Calu3 (cell line): Measurements from ENCODE around the gene TCF12. TPM values are rescaled to one million over a fixed set of nuclear protein-coding genes. Genes with fewer than 3 reads are reported as not detected.
"Not testable (repeated sequence)": the region's sequence is repeated elsewhere in the genome, so short reads cannot be mapped to it uniquely, and the experiment has no call there.

Experiments used
- BruUV-seq: library from RNA; stranded (reverse); fragments of 400-500 nt; replicated peaks from 2 replicates; lab custom pipeline; 2021; lab: Mats Ljungman, UMichigan
- CTCF ChIA-PET: fragments of 300-600 bp; sonication (Branson Sonifier 250); formaldehyde crosslinking; loops from one replicate; lab custom pipeline; 2022; ENCODE audit warnings: antibody characterized with exemption; lab: Charles Lee
- DNase-seq: peaks from one replicate; pipeline ENCODE4 v3.0.0; 2022
- H3K27ac Mint-ChIP-seq: one replicate; pipeline ENCODE4 v1.8.0; 2022; ENCODE audit warnings: mixed read lengths; ENCODE audit not compliant: unreplicated experiment
- H3K27me3 Mint-ChIP-seq: one replicate; pipeline ENCODE4 v1.8.0; 2022; ENCODE audit warnings: mixed read lengths; ENCODE audit not compliant: unreplicated experiment
- H3K36me3 Mint-ChIP-seq: one replicate; pipeline ENCODE4 v1.8.0; 2022; ENCODE audit warnings: mild to moderate bottlenecking, moderate library complexity, mixed read lengths; ENCODE audit not compliant: insufficient read depth, unreplicated experiment
- H3K4me1 Mint-ChIP-seq: one replicate; pipeline ENCODE4 v1.8.0; 2022; ENCODE audit warnings: mild to moderate bottlenecking, low read depth, mixed read lengths; ENCODE audit not compliant: unreplicated experiment
- H3K4me3 Mint-ChIP-seq: one replicate; pipeline ENCODE4 v1.8.0; 2022; ENCODE audit warnings: mild to moderate bottlenecking, low read depth, moderate library complexity, mixed read lengths; ENCODE audit not compliant: unreplicated experiment
- H3K9me3 Mint-ChIP-seq: one replicate; pipeline ENCODE4 v1.8.0; 2022; ENCODE audit warnings: low read depth, mixed read lengths; ENCODE audit not compliant: unreplicated experiment
- intact Hi-C: fragments of 100-400 bp; cut with micrococcal nuclease; formaldehyde crosslinking; loops from one replicate; pipeline ENCODE4 v1.10.0; 2022; ENCODE audit not compliant: unreplicated experiment
- total RNA-seq: library from RNA; stranded (reverse); gene quantifications from 2 replicates; pipeline ENCODE4 v1.2.3, GENCODE V29; 2022
- TF ChIP-seq, protein P1 (sequence below): fragments of 200-600 bp; IDR thresholded peaks from one replicate; pipeline ENCODE4 v1.8.0; 2022; ENCODE audit warnings: antibody characterized with exemption; ENCODE audit not compliant: unreplicated experiment

TCF12 gene
- total RNA-seq, 1 experiment from 2014 or later = 127 TPM

DNA sequence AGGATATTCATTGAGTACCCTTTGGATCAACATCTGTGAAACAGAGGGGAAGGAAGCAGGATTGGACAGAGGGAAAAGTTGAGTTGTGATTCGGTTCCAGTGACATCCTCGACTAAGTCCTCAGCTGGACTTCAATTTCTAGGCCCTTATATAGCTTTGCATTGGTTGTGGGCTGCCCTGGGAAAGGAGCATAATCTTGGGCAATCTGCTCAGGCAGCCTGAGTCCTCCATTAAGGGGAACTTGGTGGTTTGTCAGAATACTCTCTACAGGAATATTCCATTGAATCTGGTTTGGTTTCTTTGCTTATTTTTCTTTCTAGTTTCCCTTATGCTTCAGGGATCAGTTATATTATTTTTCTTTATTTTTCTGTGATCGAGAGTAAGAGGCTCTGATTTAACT, 94.1 kb downstream of the TCF12 start:
- TF ChIP-seq, protein P1, sequence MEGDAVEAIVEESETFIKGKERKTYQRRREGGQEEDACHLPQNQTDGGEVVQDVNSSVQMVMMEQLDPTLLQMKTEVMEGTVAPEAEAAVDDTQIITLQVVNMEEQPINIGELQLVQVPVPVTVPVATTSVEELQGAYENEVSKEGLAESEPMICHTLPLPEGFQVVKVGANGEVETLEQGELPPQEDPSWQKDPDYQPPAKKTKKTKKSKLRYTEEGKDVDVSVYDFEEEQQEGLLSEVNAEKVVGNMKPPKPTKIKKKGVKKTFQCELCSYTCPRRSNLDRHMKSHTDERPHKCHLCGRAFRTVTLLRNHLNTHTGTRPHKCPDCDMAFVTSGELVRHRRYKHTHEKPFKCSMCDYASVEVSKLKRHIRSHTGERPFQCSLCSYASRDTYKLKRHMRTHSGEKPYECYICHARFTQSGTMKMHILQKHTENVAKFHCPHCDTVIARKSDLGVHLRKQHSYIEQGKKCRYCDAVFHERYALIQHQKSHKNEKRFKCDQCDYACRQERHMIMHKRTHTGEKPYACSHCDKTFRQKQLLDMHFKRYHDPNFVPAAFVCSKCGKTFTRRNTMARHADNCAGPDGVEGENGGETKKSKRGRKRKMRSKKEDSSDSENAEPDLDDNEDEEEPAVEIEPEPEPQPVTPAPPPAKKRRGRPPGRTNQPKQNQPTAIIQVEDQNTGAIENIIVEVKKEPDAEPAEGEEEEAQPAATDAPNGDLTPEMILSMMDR = no peak
- no peaks in the 10 kb centered on the region for H3K27me3 Mint-ChIP-seq
- BruUV-seq = no TSS peak
- H3K9me3 Mint-ChIP-seq = no peaks in the 10 kb centered on the region
- H3K27ac Mint-ChIP-seq = no peak overlapping the region
- peaks cover 51% of the 10 kb centered on the region for H3K4me1 Mint-ChIP-seq
- H3K4me3 Mint-ChIP-seq = no peak overlapping the region
- H3K36me3 Mint-ChIP-seq = peaks cover 11% of the 10 kb centered on the region
- intact Hi-C loops = no loop called here
- CTCF ChIA-PET = no interaction called here
- DNase-seq = no peak

DNA sequence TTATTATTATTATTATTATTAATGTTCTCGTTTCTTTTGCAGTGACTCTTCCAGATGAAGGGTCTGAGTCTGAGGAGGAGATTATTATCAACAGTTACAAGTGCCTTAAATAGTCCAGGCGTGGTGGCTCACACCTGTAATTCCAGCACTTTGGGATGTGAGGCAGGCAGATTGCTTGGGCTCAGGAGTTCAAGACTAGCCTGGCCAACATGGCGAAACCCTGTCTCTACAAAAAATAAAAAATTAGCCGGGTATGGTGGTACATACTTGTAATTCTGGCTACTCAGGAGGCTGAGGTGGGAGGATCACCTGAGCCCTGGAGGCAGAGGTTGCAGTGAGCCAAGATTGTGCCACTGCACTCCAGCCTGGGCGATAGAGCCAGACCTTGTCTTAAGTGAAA, 96.5 kb downstream of the TCF12 start:
- CTCF ChIA-PET, H3K4me3 Mint-ChIP-seq, BruUV-seq, H3K27me3 Mint-ChIP-seq, DNase-seq, H3K9me3 Mint-ChIP-seq: not testable (repeated sequence)
- H3K36me3 Mint-ChIP-seq = peaks cover 11% of the 10 kb centered on the region
- H3K4me1 Mint-ChIP-seq = peaks cover 67% of the 10 kb centered on the region
- H3K27ac Mint-ChIP-seq = peak overlapping the region; percentile 83
- intact Hi-C loops = loop anchor here (5.0 kb wide), 4 partner anchors 47 to 122 kb away; no protein-coding TSS in a partner anchor

DNA sequence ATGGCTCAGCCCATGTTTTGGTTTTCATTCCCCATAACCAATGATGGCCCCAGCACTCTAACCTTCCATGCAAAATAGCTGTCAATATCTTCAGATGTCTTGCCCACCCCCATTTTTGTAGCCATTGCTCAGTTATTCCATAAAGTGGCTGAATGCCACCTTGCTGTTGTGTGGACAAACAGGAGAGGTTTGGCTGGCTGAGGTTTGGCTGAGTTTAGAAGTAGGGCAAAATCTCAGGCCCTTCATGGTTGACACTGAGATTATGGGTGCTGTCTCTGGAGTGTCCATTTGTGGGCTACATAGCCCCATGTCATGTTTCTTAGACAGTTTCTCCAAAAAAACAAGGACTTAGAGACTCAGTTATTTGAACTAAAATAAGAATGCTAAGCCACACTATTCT, 96.9 kb downstream of the TCF12 start:
- no peaks in the 10 kb centered on the region for H3K9me3 Mint-ChIP-seq
- no peak overlapping the region for H3K4me3 Mint-ChIP-seq
- no peak for DNase-seq
- H3K36me3 Mint-ChIP-seq = peaks cover 11% of the 10 kb centered on the region
- intact Hi-C loops = loop anchor here (5.0 kb wide), 4 partner anchors 47 to 122 kb away; no protein-coding TSS in a partner anchor
- H3K27ac Mint-ChIP-seq = peak overlapping the region; percentile 83
- no TSS peak for BruUV-seq
- CTCF ChIA-PET = no interaction called here
- TF ChIP-seq, protein P1 = no peak
- peaks cover 72% of the 10 kb centered on the region for H3K4me1 Mint-ChIP-seq
- H3K27me3 Mint-ChIP-seq = no peaks in the 10 kb centered on the region

DNA sequence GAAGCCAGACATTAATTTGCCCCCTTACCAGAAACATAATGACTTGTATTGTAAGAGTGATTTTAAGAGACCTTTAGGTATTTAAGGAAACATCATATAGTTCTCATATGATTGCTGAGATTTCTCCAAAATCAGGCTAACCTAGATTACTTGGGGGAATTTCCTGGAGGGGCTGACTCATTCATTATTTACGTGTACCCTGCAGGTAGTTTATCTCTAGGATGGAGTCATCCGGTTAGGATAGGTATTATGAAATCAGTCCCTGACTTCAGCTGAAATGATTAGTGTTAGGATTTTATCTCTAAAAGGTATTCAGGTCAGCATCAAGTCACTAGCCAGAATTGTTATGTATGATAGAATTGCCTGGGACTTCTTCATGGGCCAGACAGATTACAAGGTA, 97.5 kb downstream of the TCF12 start:
- H3K4me3 Mint-ChIP-seq = no peak overlapping the region
- peaks cover 11% of the 10 kb centered on the region for H3K36me3 Mint-ChIP-seq
- no peaks in the 10 kb centered on the region for H3K9me3 Mint-ChIP-seq
- BruUV-seq = no TSS peak
- no peaks in the 10 kb centered on the region for H3K27me3 Mint-ChIP-seq
- CTCF ChIA-PET = no interaction called here
- peak; percentile 40 for DNase-seq
- peak overlapping the region; percentile 83 for H3K27ac Mint-ChIP-seq
- TF ChIP-seq, protein P1 = no peak
- peaks cover 77% of the 10 kb centered on the region for H3K4me1 Mint-ChIP-seq
- intact Hi-C loops = loop anchor here (5.0 kb wide), 4 partner anchors 46 to 121 kb away; no protein-coding TSS in a partner anchor

DNA sequence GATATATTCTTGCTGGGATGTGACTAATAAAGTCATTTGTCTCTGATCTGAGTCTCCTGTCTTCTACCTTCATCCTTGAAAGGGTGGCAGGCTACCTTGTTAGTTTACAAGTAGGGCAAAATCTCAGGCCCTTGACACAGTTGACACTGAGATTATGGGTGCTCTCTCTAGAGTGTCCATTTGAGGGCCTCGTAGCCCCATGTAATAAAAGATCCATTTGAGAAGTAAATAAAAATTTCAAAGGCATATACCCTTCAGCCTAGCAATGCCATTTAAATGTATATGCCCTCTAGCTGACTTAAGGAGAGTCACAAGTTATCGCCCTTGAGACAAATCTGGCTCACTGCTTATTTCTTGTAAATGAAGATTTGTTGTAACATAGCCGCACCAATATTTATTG, 98.6 kb downstream of the TCF12 start:
- Mint-ChIP-seq H3K36me3 (peaks cover 11% of the 10 kb centered on the region), H3K4me1 (peaks cover 79% of the 10 kb centered on the region), H3K9me3 (no peaks in the 10 kb centered on the region), H3K27me3 (no peaks in the 10 kb centered on the region), H3K4me3 (no peak overlapping the region), H3K27ac (peak overlapping the region; percentile 83)
- CTCF ChIA-PET = interaction anchor here (0.6 kb wide), 1 partner anchor 83 kb away, joined by 5 read pairs; no protein-coding TSS in a partner anchor
- TF ChIP-seq, protein P1 = no peak
- no peak for DNase-seq
- intact Hi-C loops = loop anchor here (5.0 kb wide), 4 partner anchors 45 to 120 kb away; no protein-coding TSS in a partner anchor
- no TSS peak for BruUV-seq
